Stimulated activated naive CD4-positive, alpha-beta T cell (primary cell): ENCODE measurements around the gene DNM3.

ENCODE experiments used
- DNase-seq, 6 experiments: peaks; one replicate each; lab custom pipeline; 2025; lab: John Stamatoyannopoulos, UW

DNM3 gene

GRCh38 chr1:172395576-172395975 lies 554.3 kb downstream of the DNM3 start:
- DNase-seq = no peak

GRCh38 chr1:172397221-172397620 lies 555.9 kb downstream of the DNM3 start:
- DNase-seq = no peak

- no peak for DNase-seq
These were observed 556.3 kb downstream of the DNM3 start for GRCh38 chr1:172397633-172398032.

DNA sequence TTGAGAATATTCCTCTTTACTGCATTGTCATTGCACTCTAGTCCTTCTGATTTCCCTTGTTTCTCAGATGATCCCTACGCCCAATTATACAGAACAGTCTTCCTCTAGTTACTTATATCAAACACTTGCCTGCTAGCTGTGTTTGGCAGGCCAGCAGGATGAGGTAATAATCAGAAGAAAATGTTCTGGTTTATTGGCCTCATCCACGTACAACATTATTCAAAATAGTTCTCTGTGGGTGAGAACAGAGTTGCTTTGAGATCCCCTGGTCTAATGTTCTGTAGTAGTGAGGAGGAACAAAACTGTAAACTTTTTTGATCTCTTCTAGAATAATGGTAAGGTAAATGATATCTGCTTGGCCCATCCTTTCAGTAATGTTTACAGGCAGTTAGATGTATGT lies 556.9 kb downstream of the DNM3 start:
- no peak for DNase-seq

GRCh38 chr1:172398970-172399755 lies 557.9 kb downstream of the DNM3 start:
- DNase-seq = peak in 3 of 6 experiments; percentile 26 to 66 (median 54)

DNA sequence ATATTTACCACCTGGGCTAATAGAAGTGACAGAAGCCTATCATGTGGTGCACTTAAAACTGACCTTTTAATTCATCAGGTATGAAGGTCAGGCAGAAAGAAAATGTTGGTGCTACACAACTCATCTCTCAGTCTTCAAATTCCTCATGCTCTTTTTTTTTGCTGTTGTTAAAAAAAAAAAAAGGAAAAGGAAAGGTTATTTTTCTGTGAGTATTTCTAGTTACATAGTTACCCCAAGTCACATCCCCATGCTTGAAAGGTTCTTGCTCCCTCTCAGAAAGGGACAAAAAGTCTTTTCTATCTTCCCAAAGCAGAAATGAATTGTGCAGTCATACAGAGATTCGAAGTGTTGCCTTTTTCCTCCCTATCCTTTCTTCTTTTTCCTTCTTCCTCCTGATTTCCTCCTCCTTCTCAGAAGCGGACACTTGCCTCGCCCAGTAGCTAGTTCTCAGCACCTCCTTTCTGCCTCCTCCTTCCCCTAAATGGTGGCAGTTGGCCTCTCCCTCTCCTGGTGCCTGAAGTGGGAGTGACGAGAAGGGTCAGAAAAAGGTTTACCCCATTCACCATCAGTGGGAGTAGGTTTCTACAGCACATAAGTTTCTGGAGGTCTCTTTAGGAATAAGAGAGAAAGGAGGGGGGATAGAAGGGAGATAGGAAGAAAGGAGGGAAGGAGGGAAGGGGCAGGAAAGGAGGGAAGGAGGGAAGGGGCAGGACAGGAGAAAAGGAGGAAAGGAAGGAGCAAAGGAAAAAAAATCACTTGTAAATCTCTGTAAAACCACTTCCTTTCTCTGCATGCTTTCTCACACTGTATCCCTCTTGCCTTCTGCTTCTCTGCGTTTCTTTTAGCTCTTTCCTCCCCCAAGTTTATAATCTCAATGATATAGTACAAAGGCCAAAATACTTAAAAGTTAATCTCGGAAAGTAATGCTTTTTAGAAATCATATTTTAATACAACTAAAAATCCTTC lies 558.7 kb downstream of the DNM3 start:
- peak in 1 of 6 experiments; percentile 33 for DNase-seq

DNA sequence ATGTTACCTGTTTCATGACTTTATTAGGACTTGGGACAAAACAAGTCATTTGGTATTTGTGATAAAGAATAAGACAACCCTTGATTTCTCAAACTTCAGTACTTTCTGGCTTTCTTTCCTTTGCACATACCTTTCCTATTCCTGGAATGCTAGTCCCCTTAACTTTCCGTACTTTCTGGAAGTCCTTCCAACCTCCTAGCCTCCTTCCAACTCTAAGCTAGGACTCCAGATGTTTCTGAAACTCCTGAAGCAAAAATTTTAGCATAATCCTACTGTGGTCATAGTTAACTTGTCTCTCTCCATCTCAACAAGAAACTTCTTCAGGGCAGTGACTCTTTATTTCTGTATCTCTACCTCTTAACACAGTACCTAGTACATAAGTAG lies 559.4 kb downstream of the DNM3 start:
- DNase-seq = peak in 1 of 6 experiments; percentile 33

GRCh38 chr1:172401477-172401876 lies 560.2 kb downstream of the DNM3 start:
- no peak for DNase-seq

DNA sequence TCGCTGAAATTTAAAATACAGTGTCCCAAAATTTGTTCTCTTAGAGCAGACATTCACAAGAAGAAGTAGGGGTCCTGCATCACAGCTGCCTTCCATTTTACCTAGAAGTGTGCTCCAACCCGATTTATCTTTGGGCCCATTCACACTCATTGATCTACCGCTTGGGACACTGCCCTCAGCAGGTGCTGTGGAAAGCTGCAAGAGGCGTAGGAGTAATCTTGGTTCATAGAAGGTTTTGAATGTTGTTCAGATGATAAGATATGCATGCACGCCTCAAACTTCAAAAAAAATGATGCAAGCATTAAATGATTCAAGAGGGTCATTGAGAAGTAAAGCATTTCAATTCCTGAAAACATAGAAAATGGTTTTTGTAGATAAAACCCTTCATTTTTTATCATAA lies 560.6 kb downstream of the DNM3 start:
- peak in 1 of 6 experiments; percentile 14 for DNase-seq

DNA sequence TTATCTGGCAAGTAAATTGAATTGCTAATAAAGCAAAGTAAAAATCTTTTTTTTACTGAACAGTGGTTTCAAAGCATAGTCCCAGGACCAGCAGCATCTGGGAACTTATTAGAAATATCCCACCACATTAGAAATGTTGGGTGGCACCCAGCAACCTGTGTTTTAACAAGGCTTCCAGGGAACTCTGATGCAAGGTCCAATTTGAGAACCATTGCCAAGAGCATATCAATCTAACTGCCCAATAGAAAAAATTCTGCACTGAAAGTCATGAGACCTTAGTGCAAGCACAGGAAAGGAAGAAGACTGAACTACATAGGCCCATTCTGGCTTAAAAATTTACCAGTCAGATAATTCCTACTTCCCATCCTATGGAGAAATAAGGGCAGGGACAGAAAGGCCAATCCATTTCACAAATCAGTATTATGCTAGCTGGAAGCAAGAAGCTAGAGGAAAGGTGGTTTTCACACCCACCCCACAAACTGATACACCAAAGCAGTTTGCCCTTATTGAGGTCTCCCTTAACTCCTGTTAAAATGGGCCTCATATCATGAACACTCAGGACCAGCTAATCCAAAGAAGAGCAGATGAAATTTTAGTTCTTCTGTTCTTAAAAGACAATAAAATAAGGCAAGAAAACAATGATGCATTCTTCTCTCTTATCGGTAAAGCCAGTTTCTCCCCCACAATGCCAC lies 561.7 kb downstream of the DNM3 start:
- DNase-seq = no peak

- DNase-seq = no peak
These were observed 562.8 kb downstream of the DNM3 start for GRCh38 chr1:172404121-172404520.

DNA sequence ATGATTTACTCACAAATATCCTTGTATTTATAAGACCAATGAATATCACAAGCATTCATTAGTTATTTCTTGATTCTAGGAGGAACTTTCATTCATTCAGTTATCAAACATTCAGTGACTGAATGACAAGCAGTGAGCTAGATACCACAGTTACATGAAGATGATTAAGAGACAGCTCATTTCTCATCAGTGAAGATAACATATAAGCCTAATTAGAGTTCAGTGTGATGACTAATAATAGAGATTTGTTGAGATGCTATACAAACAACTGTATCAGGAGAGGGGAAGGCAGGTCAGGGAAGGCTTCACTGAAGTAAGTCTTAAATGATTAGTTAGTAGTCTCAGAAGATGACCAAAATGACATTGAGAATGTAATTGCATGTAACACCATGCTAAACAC lies 564.6 kb downstream of the DNM3 start:
- DNase-seq = no peak

DNA sequence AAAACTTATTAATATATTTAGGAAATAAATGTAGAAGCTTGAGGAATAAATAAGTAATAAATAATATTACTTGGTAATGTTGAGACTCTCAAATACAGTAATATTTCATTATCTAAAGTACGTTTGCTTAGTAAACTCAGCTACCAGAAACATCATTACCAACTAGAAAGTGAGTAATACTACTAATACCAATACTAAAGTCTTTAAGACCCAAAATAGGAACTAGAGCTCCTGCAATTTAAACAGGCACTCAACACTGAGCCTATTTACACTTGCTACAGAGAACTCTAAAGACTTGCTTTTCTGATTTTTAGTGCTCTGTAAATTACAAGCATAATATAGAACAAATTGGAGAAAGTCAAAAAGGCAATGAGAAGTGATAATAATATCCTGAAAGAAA lies 565.7 kb downstream of the DNM3 start:
- DNase-seq = no peak

DNA sequence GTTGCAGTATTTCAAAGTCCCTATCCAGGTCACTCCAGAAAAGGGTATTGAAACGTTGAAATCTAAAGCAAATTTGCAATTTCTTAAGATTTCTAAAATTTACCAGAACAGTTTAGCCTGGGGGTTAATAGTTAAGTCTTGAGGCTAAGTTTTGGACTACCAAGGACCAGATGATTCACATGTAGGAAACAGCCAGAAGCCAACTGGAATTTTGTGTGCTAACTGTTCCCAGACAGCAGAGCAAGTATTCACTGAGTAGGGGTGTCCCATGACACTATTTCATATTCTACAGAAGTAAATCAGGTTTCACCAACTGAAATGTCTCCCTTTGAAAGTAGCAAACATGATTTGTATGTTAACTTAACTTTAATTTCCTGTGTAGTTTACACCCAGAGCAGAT lies 567.7 kb downstream of the DNM3 start:
- no peak for DNase-seq

DNA sequence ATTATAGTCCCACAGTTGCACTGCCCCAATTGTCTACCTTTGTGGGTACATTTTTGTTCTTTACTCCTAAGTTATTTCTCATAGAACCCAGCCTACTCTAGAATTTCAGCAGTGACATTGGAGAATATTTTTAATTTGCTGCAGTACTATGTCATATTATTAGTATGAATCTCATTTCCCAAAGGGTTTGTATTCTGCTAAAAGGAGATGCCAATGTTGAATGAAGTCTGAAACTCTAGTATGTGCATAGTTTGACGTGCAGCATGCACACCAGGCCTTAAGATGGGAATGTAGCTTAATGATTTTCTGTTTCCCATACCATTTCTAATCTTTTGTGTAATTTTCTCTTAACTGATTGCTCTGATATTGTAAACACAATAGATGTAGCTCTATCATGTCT lies 568.7 kb downstream of the DNM3 start:
- DNase-seq = no peak

DNA sequence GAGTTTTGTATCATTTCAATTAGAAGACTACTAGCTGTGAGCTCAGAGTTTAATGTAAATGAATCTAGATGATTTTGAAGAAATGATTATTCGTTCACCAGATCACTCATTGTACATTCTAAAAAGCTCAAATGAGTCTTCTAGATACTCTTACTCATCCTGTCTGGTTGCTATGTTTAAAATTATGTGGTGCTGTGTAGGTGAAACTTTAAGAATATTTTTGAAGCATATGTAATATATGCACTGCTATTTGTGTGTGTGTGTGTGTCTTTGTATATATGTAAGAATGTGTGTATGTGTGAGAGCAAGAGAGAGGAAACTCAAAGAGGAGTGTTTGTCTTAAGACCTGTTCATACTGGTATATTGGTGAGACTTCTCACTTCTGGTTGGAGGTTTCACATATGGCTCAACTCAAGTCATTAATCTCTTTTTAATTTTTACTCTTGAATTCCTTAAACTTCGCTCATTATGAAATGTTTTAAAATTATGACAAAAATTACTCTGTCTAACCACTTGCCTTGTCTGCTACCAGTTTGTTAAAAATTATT lies 570.6 kb downstream of the DNM3 start:
- no peak for DNase-seq

- DNase-seq = no peak
These were observed 573.0 kb downstream of the DNM3 start for GRCh38 chr1:172414331-172414730.

DNA sequence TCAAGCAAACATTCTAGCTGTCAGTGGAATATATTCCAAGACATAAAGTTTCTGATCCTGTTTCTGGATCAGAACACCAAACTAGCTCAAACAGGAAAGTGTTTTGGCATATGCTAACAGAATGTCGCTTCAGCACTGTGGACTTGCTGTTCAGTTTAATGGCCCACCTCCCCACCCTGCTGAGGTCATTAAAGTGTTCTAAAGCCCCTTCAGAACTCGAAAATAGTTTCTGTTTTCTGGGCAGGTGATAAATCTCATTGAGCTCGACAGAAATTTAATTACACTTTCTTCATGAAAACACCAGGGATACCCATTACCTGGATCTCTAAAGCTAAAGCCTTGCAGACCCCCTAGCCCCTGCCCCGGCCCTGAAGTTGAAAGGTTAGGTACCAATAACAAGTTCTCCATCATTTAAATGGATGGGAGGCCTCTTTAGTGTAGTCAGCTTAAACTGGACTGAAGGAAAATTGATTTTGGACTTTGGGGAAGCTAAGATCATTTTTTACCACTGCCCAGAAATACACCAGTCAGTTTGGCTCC lies 575.3 kb downstream of the DNM3 start:
- no peak for DNase-seq

- no peak for DNase-seq
These were observed 576.3 kb downstream of the DNM3 start for GRCh38 chr1:172417557-172417956.

DNA sequence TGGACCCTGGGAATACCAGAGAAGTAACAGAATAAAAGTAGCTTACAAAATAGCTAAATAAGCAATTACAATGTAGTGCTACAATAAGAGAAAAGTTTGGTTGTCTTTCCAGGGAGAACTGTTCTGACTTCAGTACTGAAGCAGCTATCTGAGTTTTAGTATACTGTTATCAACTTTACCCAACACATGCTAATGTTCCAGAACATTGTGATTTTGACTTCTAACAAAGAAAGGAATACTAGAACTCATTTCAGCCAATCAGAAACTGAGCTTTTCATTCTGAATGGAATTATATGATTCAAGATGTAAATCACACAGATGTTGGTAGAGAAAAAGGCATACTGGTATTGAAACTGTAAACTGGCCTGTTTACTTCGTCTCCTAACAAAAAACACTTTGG lies 579.1 kb downstream of the DNM3 start, which contains the start of gene C1orf105:
TSS of gene C1orf105 (plus strand) at position 301 of the 400 bp plus-strand sequence. CDS start 201 bp downstream, outside the sequence.
- DNase-seq = no peak

DNA sequence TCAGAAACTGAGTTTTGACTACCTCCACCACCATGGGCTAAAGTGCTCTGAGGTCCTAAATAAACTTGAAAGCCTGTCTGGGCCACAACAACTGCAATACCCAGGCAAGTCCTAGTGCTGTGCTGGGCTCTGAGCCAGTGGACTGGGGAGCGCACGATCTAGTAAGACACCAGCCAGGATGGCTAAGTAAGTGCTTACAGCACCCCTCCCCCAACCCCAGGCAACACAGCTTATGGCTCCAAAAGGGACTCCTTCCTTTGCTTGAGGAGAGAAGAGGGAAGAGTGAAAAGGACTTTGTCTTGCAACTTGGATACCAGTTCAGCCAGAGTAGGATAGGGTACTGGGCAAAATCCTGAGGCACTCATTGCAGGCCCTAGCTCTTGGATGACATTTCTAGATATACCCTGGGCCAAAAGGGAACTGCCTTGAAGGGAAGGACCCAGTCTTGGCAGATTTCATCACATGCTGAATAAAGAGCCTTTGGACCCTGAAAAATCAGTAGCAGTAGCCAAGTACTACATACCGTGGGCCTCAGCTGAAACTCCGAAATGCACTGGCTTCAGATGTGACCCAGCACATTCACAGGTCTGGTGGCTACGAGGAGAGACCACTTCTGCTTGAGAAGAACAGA lies 580.8 kb downstream of the DNM3 start:
- DNase-seq = no peak
